ENCODE results near the gene CFAP65. TPM values are rescaled to one million over a fixed set of nuclear protein-coding genes. Genes with fewer than 3 reads are reported as not detected.

The CFAP65 gene
- total and polyA plus RNA-seq, 8 donors, result 0.06 to 0.38 (median 0.13) TPM

GRCh38 chr2:218954541-218955300, 86.6 kb downstream of the CFAP65 start:
- no peak for DNase-seq
- WGBS, 2 donors, result 71 to 74% methylated on average over 8 of the region's 8 CpGs
- intact Hi-C loops (cut with DNase I), result no loop called here
- ATAC-seq, result no peak
- H3K27ac ChIP-seq, result no peak overlapping the region
- H3K36me3 ChIP-seq, result no peaks in the 10 kb centered on the region
- H3K9me3 ChIP-seq, result no peaks in the 10 kb centered on the region
- H3K27me3 ChIP-seq, result peaks cover 0 to 12% (median 0%) of the 10 kb centered on the region in 4 donors
- no peak for FAIRE-seq
- no peaks in the 10 kb centered on the region for H3K4me1 ChIP-seq
- no peak for TF ChIP-seq CTCF (IDR thresholded peaks at IDR 0.05)
- no peak overlapping the region for H3K4me3 ChIP-seq

- ATAC-seq (no peak), FAIRE-seq (no peak), DNase-seq (no peak)
- 60 to 71% methylated on average over 18 of the region's 18 CpGs for WGBS, 2 donors
- intact Hi-C loops (cut with DNase I), result no loop called here
- Histone ChIP-seq H3K4me3 (no peak overlapping the region), H3K9me3 (no peaks in the 10 kb centered on the region), H3K4me1 (no peaks in the 10 kb centered on the region), H3K27me3 (peaks cover 0 to 2% (median 0%) of the 10 kb centered on the region in 4 donors), H3K36me3 (no peaks in the 10 kb centered on the region), H3K27ac (no peak overlapping the region)
- no peak for TF ChIP-seq CTCF (IDR thresholded peaks at IDR 0.05)
Measured at GRCh38 chr2:218953366-218953954, 87.9 kb downstream of the CFAP65 start.

Small RNA genes lying within 50 kb of the gene (microRNA-seq; reads per million reads assigned to microRNA genes)
- gene MIR3131 (0 reads per million in 2 donors), gene MIR375 (234,366 to 317,443 reads per million in 2 donors)

Other genes starting within 250 kb of the CFAP65 start
- gene PRKAG3, start 209.7 kb downstream of the CFAP65 start, total RNA-seq, result not detected
- gene PRKAG3, start 209.7 kb downstream of the CFAP65 start, polyA plus RNA-seq, result not detected
- under 1 TPM in 5 of 6 donors, not detected in 1; 0.09 to 0.53 (median 0.16) TPM for gene WNT6, start 181.7 kb downstream of the CFAP65 start, total RNA-seq
- 1 to 10 TPM in 1 of 2 donors, under 1 TPM in 1; 0.38 to 1.2 TPM for gene WNT6, start 181.7 kb downstream of the CFAP65 start, polyA plus RNA-seq
- 1 to 10 TPM in 1 of 6 donors, under 1 TPM in 2, not detected in 3; 0.15 to 1.5 (median 0.23) TPM for gene WNT10A, start 160.7 kb downstream of the CFAP65 start, total RNA-seq
- under 1 TPM; 0.05 to 0.30 TPM for gene WNT10A, start 160.7 kb downstream of the CFAP65 start, polyA plus RNA-seq
- gene CDK5R2, start 81.8 kb downstream of the CFAP65 start, total RNA-seq, result 1 to 10 TPM in 2 of 6 donors, under 1 TPM in 4; 0.19 to 1.7 (median 0.65) TPM
- gene CDK5R2, start 81.8 kb downstream of the CFAP65 start, polyA plus RNA-seq, result 1 to 10 TPM; 4.2 to 8.6 TPM
- gene FEV, start 56.3 kb downstream of the CFAP65 start, total RNA-seq, result 1 to 10 TPM in 2 of 6 donors, under 1 TPM in 4; 0.35 to 3.1 (median 0.72) TPM
- gene FEV, start 56.3 kb downstream of the CFAP65 start, polyA plus RNA-seq, result 10 to 100 TPM in 1 of 2 donors, 1 to 10 TPM in 1; 3.9 to 32.6 TPM
- gene CRYBA2, start 48.1 kb downstream of the CFAP65 start, total RNA-seq, result 10 to 100 TPM in 2 of 6 donors, 1 to 10 TPM in 4; 3.7 to 29.6 (median 7.4) TPM
- gene CRYBA2, start 48.1 kb downstream of the CFAP65 start, polyA plus RNA-seq, result 100 to 1,000 TPM in 1 of 2 donors, 10 to 100 TPM in 1; 66.3 to 314 TPM
- gene IHH, start 19.4 kb upstream of the CFAP65 start, total RNA-seq, result under 1 TPM in 2 of 6 donors, not detected in 4; 0.09 to 0.19 TPM
- gene IHH, start 19.4 kb upstream of the CFAP65 start, polyA plus RNA-seq, result under 1 TPM in 1 of 2 donors, not detected in 1; 0.09 TPM
- gene NHEJ1, start 119.3 kb upstream of the CFAP65 start, total RNA-seq, result 1 to 10 TPM; 3.9 to 8.7 (median 7.4) TPM
- 1 to 10 TPM; 4.1 to 4.2 TPM for gene NHEJ1, start 119.3 kb upstream of the CFAP65 start, polyA plus RNA-seq
- 1 to 10 TPM in 1 of 6 donors, under 1 TPM in 5; 0.16 to 2.4 (median 0.68) TPM for gene SLC23A3, start 128.5 kb upstream of the CFAP65 start, total RNA-seq
- 1 to 10 TPM; 1.8 to 3.0 TPM for gene SLC23A3, start 128.5 kb upstream of the CFAP65 start, polyA plus RNA-seq
- gene CNPPD1, start 135.4 kb upstream of the CFAP65 start, total RNA-seq, result 10 to 100 TPM; 20.1 to 32.9 (median 26.1) TPM
- gene CNPPD1, start 135.4 kb upstream of the CFAP65 start, polyA plus RNA-seq, result 10 to 100 TPM; 23.6 to 28.0 TPM
- 10 to 100 TPM; 38.7 to 59.4 (median 46.2) TPM for gene RETREG2, start 136.8 kb upstream of the CFAP65 start, total RNA-seq
- gene RETREG2, start 136.8 kb upstream of the CFAP65 start, polyA plus RNA-seq, result 10 to 100 TPM; 31.6 to 59.0 TPM
- gene ZFAND2B, start 165.3 kb upstream of the CFAP65 start, total RNA-seq, result 10 to 100 TPM; 18.9 to 28.2 (median 23.6) TPM
- gene ZFAND2B, start 165.3 kb upstream of the CFAP65 start, polyA plus RNA-seq, result 10 to 100 TPM; 39.0 to 66.9 TPM
- 1 to 10 TPM; 3.8 to 8.9 (median 6.3) TPM for gene ABCB6, start 177.4 kb upstream of the CFAP65 start, total RNA-seq
- gene ABCB6, start 177.4 kb upstream of the CFAP65 start, polyA plus RNA-seq, result 10 to 100 TPM; 26.4 to 36.7 TPM
- gene ATG9A, start 188.1 kb upstream of the CFAP65 start, total RNA-seq, result 10 to 100 TPM; 17.7 to 25.5 (median 20.5) TPM
- gene ATG9A, start 188.1 kb upstream of the CFAP65 start, polyA plus RNA-seq, result 10 to 100 TPM; 12.1 to 19.2 TPM
- gene ANKZF1, start 188.3 kb upstream of the CFAP65 start, total RNA-seq, result 10 to 100 TPM; 17.7 to 36.5 (median 28.7) TPM
- 10 to 100 TPM; 66.0 to 85.0 TPM for gene ANKZF1, start 188.3 kb upstream of the CFAP65 start, polyA plus RNA-seq
- 1 to 10 TPM; 1.8 to 4.1 (median 2.3) TPM for gene GLB1L, start 203.9 kb upstream of the CFAP65 start, total RNA-seq
- gene GLB1L, start 203.9 kb upstream of the CFAP65 start, polyA plus RNA-seq, result 1 to 10 TPM; 4.3 to 6.9 TPM
- 10 to 100 TPM; 14.7 to 18.5 (median 16.8) TPM for gene STK16, start 204.0 kb upstream of the CFAP65 start, total RNA-seq
- 10 to 100 TPM; 17.1 to 28.4 TPM for gene STK16, start 204.0 kb upstream of the CFAP65 start, polyA plus RNA-seq
- not detected for gene TUBA4B, start 211.7 kb upstream of the CFAP65 start, total RNA-seq
- gene TUBA4B, start 211.7 kb upstream of the CFAP65 start, polyA plus RNA-seq, result not detected
- 10 to 100 TPM; 12.2 to 19.5 (median 13.3) TPM for gene TUBA4A, start 212.4 kb upstream of the CFAP65 start, total RNA-seq
- gene TUBA4A, start 212.4 kb upstream of the CFAP65 start, polyA plus RNA-seq, result 10 to 100 TPM; 15.6 to 51.5 TPM
- 10 to 100 TPM; 44.5 to 66.7 (median 60.8) TPM for gene DNAJB2, start 237.8 kb upstream of the CFAP65 start, total RNA-seq
- 10 to 100 TPM; 82.3 to 96.3 TPM for gene DNAJB2, start 237.8 kb upstream of the CFAP65 start, polyA plus RNA-seq

Data from pancreas (tissue), 10 donors.